Activated naive CD4-positive, alpha-beta T cell treated with Interleukin-2 at 50 U/mL for 16 hours (primary cell): ENCODE data around the gene ADAMTS7.

Source experiments
- DNase-seq: peaks from one replicate; pipeline ENCODE4 v3.0.0-alpha.2; 2020

Gene ADAMTS7

GRCh38 chr15:78714890-78715289 is 96.4 kb downstream of the ADAMTS7 start:
- no peak for DNase-seq

GRCh38 chr15:78712797-78713515 is 98.3 kb downstream of the ADAMTS7 start:
- DNase-seq, result no peak

GRCh38 chr15:78711638-78712037 is 99.6 kb downstream of the ADAMTS7 start:
- DNase-seq, result no peak

- DNase-seq, result peak; percentile 69
These were observed 101.9 kb downstream of the ADAMTS7 start for GRCh38 chr15:78709263-78709882.
